IMR-90 (cell line): ENCODE results near the gene TTC28. TPM values are rescaled to one million over a fixed set of nuclear protein-coding genes. Genes with fewer than 3 reads are reported as not detected.

Experiments used
- ATAC-seq: fragments of 200-7000 bp; cut with Tn5 transposase; 2 replicates; pipeline ENCODE4 v1.9.1; 2020; ENCODE audit warnings: low read depth, mild to moderate bottlenecking, moderate library complexity
- BruUV-seq: library from RNA; stranded (reverse); fragments of 400-500 nt; replicated peaks from 2 replicates; lab custom pipeline; 2021; lab: Mats Ljungman, UMichigan
- CTCF ChIA-PET: fragments of 300-600 bp; formaldehyde crosslinking; extraction: SDS; loops from one replicate; lab custom pipeline; 2021; ENCODE audit warnings: antibody characterized with exemption; lab: Yijun Ruan, JAX
- POLR2A ChIA-PET: fragments of 300-600 bp; sonication (Branson Sonifier 250); formaldehyde crosslinking; loops from one replicate; lab custom pipeline; 2022; ENCODE audit warnings: antibody characterized with exemption; ENCODE audit not compliant: unreplicated experiment; lab: Charles Lee
- DNase-seq: peaks from one replicate; pipeline ENCODE4 v3.0.0; 2013
- H2AFZ ChIP-seq: replicated peaks from 2 replicates; pipeline ENCODE3; 2013; ENCODE audit warnings: low read length, mild to moderate bottlenecking; ENCODE audit not compliant: poor library complexity
- H2AK5ac ChIP-seq: 2 replicates; pipeline ENCODE4 v1.6.1; 2013; ENCODE audit warnings: low read depth, low read length, inconsistent platforms
- H2AK9ac ChIP-seq: replicated peaks from 2 replicates; pipeline ENCODE3; 2013; ENCODE audit warnings: mild to moderate bottlenecking, low read depth, low read length, moderate library complexity; ENCODE audit not compliant: poor library complexity
- H2BK120ac ChIP-seq: 2 replicates; pipeline ENCODE4 v1.6.1; 2013; ENCODE audit warnings: low read depth, low read length, inconsistent platforms
- H2BK15ac ChIP-seq: 3 replicates; pipeline ENCODE4 v1.6.1; 2013; ENCODE audit warnings: low read depth, low read length, inconsistent platforms
- H2BK20ac ChIP-seq: 2 replicates; pipeline ENCODE4 v1.6.1; 2013; ENCODE audit warnings: low read depth, mild to moderate bottlenecking, inconsistent platforms, low read length, moderate library complexity
- H2BK5ac ChIP-seq: 2 replicates; pipeline ENCODE4 v1.6.1; 2013; ENCODE audit warnings: mild to moderate bottlenecking, low read depth, low read length, inconsistent platforms; ENCODE audit not compliant: poor library complexity, severe bottlenecking
- H3K14ac ChIP-seq: replicated peaks from 2 replicates; pipeline ENCODE4 v1.6.1; 2013; ENCODE audit warnings: low read depth, low read length, inconsistent platforms
- H3K18ac ChIP-seq: 2 replicates; pipeline ENCODE4 v1.6.1; 2013; ENCODE audit warnings: low read depth, low read length, control low read depth
- H3K23ac ChIP-seq: 2 replicates; pipeline ENCODE4 v1.6.1; 2013; ENCODE audit warnings: low read depth, low read length, inconsistent platforms
- H3K27ac ChIP-seq: 2 replicates; pipeline ENCODE4 v1.5.1; 2013; ENCODE audit warnings: mild to moderate bottlenecking, control low read depth, low read length; ENCODE audit not compliant: insufficient read depth
- H3K27me3 ChIP-seq: 2 replicates; pipeline ENCODE4 v1.6.1; 2013; ENCODE audit warnings: low read length; ENCODE audit not compliant: control insufficient read depth, insufficient read depth
- H3K36me3 ChIP-seq: 2 replicates; pipeline ENCODE4 v1.6.1; 2013; ENCODE audit warnings: low read length, mixed read lengths; ENCODE audit not compliant: control insufficient read depth, insufficient read depth
- H3K4ac ChIP-seq: 2 replicates; pipeline ENCODE4 v1.6.1; 2013; ENCODE audit warnings: low read depth, low read length, inconsistent platforms
- H3K4me1 ChIP-seq: 2 replicates; pipeline ENCODE4 v1.6.1; 2013; ENCODE audit warnings: low read length, mixed read lengths; ENCODE audit not compliant: control insufficient read depth, insufficient read depth
- H3K4me2 ChIP-seq: 2 replicates; pipeline ENCODE4 v1.6.1; 2013; ENCODE audit warnings: low read depth, mild to moderate bottlenecking, control low read depth, low read length, moderate library complexity
- H3K4me3 ChIP-seq: 2 replicates; pipeline ENCODE4 v1.5.1; 2013; ENCODE audit warnings: low read depth, mild to moderate bottlenecking, control low read depth, low read length, moderate library complexity; ENCODE audit not compliant: insufficient read depth
- H3K56ac ChIP-seq: 2 replicates; pipeline ENCODE4 v1.6.1; 2013; ENCODE audit warnings: low read length, inconsistent platforms; ENCODE audit not compliant: insufficient read depth; ENCODE audit errors: extremely low read depth
- H3K79me1 ChIP-seq, 2 experiments: 2 replicates each; pipeline ENCODE4 v1.6.1; 2013; ENCODE audit warnings: low read length in 2 of 2, inconsistent platforms in 1 of 2, low read depth in 1 of 2
- H3K9ac ChIP-seq: 2 replicates; pipeline ENCODE4 v1.6.1; 2013; ENCODE audit warnings: low read depth, low read length, control low read depth
- H3K9me1 ChIP-seq: 2 replicates; pipeline ENCODE4 v1.6.1; 2013; ENCODE audit warnings: low read length, inconsistent platforms; ENCODE audit not compliant: insufficient read depth
- H3K9me3 ChIP-seq: 2 replicates; pipeline ENCODE4 v1.6.1; 2013; ENCODE audit warnings: low read length; ENCODE audit not compliant: control insufficient read depth, insufficient read depth
- H4K20me1 ChIP-seq: 2 replicates; pipeline ENCODE4 v1.6.1; 2013; ENCODE audit warnings: low read length, inconsistent platforms; ENCODE audit not compliant: insufficient read depth
- H4K5ac ChIP-seq: 2 replicates; pipeline ENCODE4 v1.6.1; 2013; ENCODE audit warnings: mild to moderate bottlenecking, low read depth, low read length, control low read depth
- H4K8ac ChIP-seq, 2 experiments: 2 replicates each; pipeline ENCODE4 v1.6.1; 2013; ENCODE audit warnings: low read depth in 2 of 2, low read length in 2 of 2, control low read depth in 1 of 2, inconsistent platforms in 1 of 2
- H4K91ac ChIP-seq: 2 replicates; pipeline ENCODE4 v1.6.1; 2013; ENCODE audit warnings: low read depth, low read length, inconsistent platforms; ENCODE audit not compliant: insufficient read depth
- CHD1 ChIP-seq: IDR thresholded peaks from 2 replicates; pipeline ENCODE4 v1.6.1; 2012; ENCODE audit warnings: low read depth, low read length, improper control_type of control experiment
- CTCF ChIP-seq: conservative IDR thresholded peaks from 2 replicates; pipeline ENCODE4 v1.5.1; 2012; ENCODE audit warnings: mild to moderate bottlenecking, low read depth, low read length, improper control_type of control experiment
- FOS ChIP-seq: fragments of 150-350 bp; IDR thresholded peaks from 2 replicates; pipeline ENCODE4 v1.6.1; 2016; ENCODE audit warnings: low read depth, low read length
- MAZ ChIP-seq: IDR thresholded peaks from 2 replicates; pipeline ENCODE4 v1.6.1; 2012; ENCODE audit warnings: low read depth, mild to moderate bottlenecking, low read length, improper control_type of control experiment, moderate library complexity, borderline replicate concordance
- RCOR1 ChIP-seq: IDR thresholded peaks from 2 replicates; pipeline ENCODE4 v1.6.1; 2012; ENCODE audit warnings: mild to moderate bottlenecking, low read length, improper control_type of control experiment; ENCODE audit not compliant: insufficient replicate concordance
- USF2 ChIP-seq: fragments of 150-350 bp; IDR thresholded peaks from 2 replicates; pipeline ENCODE4 v1.6.1; 2017; ENCODE audit warnings: mild to moderate bottlenecking, antibody characterized with exemption, low read length, low read depth
- WGBS, 2 experiments: methylation state at CpG; one replicate each; pipeline versions ENCODE4 v1.1.5 to v1.1.7; 2013; ENCODE audit warnings: missing lambda C conversion rate in 2 of 2; ENCODE audit not compliant: insufficient read length in 1 of 2; ENCODE audit errors: extremely low coverage in 2 of 2; 5-methylcytosine and 5-hydroxymethylcytosine counted together
- dilution Hi-C: fragments of 300-500 bp; cut with HindIII; formaldehyde crosslinking; loops from one replicate; pipeline ENCODE4 v1.14.3; 2018; ENCODE audit warnings: low sequenced_read_pairs; ENCODE audit not compliant: unreplicated experiment
- in situ Hi-C: fragments of 300-500 bp; cut with MboI; formaldehyde crosslinking; loops from 3 replicates; pipeline ENCODE4 v1.14.3; 2019; ENCODE audit warnings: low sequenced_read_pairs, inconsistent platforms, mixed read lengths
- intact Hi-C: fragments of 100-400 bp; cut with micrococcal nuclease; formaldehyde crosslinking; loops from 2 replicates; pipeline ENCODE4 v1.10.0; 2022
- polyA plus RNA-seq, 3 experiments: library from polyadenylated mRNA; depleted of rRNA; stranded (reverse); fragments of >200 nt; gene quantifications; 2 replicates each; pipeline ENCODE4 v1.2.3, GENCODE V29; 2012; ENCODE audit warnings: low replicate concordance in 1 of 3
- total RNA-seq: library from RNA; depleted of rRNA; stranded (reverse); fragments of >200 nt; gene quantifications from 2 replicates; pipeline ENCODE4 v1.2.3, GENCODE V29; 2012
- TF ChIP-seq, protein P1 (sequence below): fragments of 150-350 bp; IDR thresholded peaks from 2 replicates; pipeline ENCODE4 v1.6.1; 2016; ENCODE audit warnings: low read depth, mild to moderate bottlenecking, low read length, moderate library complexity, borderline replicate concordance

The TTC28 gene
- total and polyA plus RNA-seq, 2 of the 4 experiments (the other 2 are of a cell fraction), result 5.6 to 13.3 TPM

DNA sequence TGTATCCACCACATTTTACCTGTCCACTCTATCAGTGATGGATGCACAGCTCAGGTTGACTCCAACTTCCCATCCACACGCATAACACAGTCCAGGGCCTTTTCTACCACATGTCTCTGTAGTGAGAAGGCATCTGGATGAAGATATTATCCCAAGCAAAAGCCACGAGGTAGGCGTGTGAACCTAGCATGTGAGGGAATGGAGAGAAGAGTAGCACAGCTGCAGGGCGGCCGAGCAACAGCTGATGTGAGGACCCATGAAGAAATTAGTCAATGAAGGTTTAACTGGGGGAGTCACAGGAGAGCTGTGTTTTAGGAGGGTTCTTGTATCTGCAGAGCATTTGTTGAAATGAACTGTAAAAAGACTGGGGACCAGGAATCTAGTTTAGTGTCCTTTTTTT is 616.0 kb downstream of the TTC28 start:
- H3K4me2 ChIP-seq, result no peak overlapping the region
- no peaks in the 10 kb centered on the region for H4K20me1 ChIP-seq
- no peak overlapping the region for H2AK5ac ChIP-seq
- H3K56ac ChIP-seq, result no peak overlapping the region
- no TSS peak for BruUV-seq
- H4K5ac ChIP-seq, result no peak overlapping the region
- no peak overlapping the region for H3K4ac ChIP-seq
- no peak overlapping the region for H3K18ac ChIP-seq
- no peak overlapping the region for H2AK9ac ChIP-seq
- H3K27me3 ChIP-seq, result no peaks in the 10 kb centered on the region
- no peak overlapping the region for H2AFZ ChIP-seq
- ATAC-seq (no peak), DNase-seq (no peak)
- H2BK20ac ChIP-seq, result no peak overlapping the region
- H4K91ac ChIP-seq, result no peak overlapping the region
- no peak overlapping the region for H3K14ac ChIP-seq
- no peak overlapping the region for H3K9ac ChIP-seq
- H3K36me3 ChIP-seq, result no peaks in the 10 kb centered on the region; the same call in 1 of the 2 replicates
- in situ Hi-C loops (loop anchor here (25.0 kb wide), 1 partner anchor 374 kb away; no protein-coding TSS in a partner anchor), dilution Hi-C loops (no loop called here), intact Hi-C loops (no loop called here)
- H3K4me1 ChIP-seq, result no peaks in the 10 kb centered on the region
- ChIA-PET CTCF (no interaction called here), POLR2A (no interaction called here)
- H3K9me3 ChIP-seq, result peaks cover 2% of the 10 kb centered on the region; the same call in 1 of the 2 replicates
- whole genome bisulfite sequencing, 2 experiments, result 96% methylated on average over 4 of the region's 5 CpGs; no CpG with 5 or more reads in 1 of the 2 experiments
- no peak overlapping the region for H2BK5ac ChIP-seq
- H3K9me1 ChIP-seq, result no peaks in the 10 kb centered on the region; the same call in 1 of the 2 replicates
- no peak overlapping the region for H4K8ac ChIP-seq
- H2BK120ac ChIP-seq, result no peak overlapping the region
- no peak for TF ChIP-seq FOS
- TF ChIP-seq, protein P1, sequence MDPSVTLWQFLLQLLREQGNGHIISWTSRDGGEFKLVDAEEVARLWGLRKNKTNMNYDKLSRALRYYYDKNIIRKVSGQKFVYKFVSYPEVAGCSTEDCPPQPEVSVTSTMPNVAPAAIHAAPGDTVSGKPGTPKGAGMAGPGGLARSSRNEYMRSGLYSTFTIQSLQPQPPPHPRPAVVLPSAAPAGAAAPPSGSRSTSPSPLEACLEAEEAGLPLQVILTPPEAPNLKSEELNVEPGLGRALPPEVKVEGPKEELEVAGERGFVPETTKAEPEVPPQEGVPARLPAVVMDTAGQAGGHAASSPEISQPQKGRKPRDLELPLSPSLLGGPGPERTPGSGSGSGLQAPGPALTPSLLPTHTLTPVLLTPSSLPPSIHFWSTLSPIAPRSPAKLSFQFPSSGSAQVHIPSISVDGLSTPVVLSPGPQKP, result no peak
- no peak for TF ChIP-seq CTCF
- no peak for TF ChIP-seq RCOR1
- TF ChIP-seq USF2, result no peak
- TF ChIP-seq CHD1, result no peak
- TF ChIP-seq MAZ, result no peak
- no peak overlapping the region for H3K27ac ChIP-seq
- H2BK15ac ChIP-seq, result no peak overlapping the region
- no peak overlapping the region for H3K4me3 ChIP-seq
- H3K79me1 ChIP-seq, result no peaks in the 10 kb centered on the region
- no peak overlapping the region for H3K23ac ChIP-seq
